Measurements from ENCODE around the gene CD58. TPM values are rescaled to one million over a fixed set of nuclear protein-coding genes. Genes with fewer than 3 reads are reported as not detected.
A peak's percentile ranks its signal among the peaks of the same experiment; 100 is the strongest.
"Not testable (repeated sequence)": the region's sequence is repeated elsewhere in the genome, so short reads cannot be mapped to it uniquely, and the experiment has no call there.

CD58 gene
- total RNA-seq, 1 experiment from 2014 or later = 18.9 TPM

DNA sequence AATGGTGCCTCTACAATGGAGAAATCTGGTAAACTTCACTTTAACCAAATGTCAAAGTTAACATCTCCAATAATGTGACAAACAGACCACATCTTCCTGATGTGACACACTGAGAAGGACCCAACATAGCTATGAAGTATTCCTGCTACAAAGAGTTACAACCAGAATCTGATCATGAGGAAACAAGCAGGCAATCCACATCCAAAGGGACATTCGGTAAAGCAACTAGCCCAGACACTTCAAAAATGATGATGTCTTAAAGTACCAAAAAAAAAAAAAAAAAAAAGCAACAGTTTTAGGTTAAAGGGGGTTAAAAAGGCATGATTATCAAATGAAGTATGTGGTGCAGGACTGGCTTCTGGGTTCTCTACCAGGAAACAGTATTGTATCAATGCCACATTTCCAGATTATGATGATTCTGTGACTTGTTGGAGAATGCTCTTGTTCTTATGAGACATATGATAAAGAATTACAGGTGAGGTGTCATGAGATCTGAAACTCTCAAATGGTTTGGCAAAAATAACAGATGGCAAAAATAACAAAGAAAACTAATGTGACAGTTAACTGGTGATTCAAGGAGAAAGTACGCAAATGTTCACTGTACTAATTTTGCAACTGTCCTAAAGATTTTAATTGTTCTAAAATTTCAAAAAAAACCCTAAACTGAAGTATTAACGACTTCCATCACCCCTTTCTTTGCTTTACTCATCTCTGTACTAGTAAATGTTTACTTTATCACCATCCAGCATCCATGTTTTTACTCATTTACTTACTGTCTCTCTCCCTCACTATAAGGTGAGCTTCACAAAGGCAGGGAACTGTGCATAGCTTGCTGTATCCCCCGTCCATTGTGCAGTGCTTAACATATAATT is 2.8 kb downstream of the CD58 start:
- Mint-ChIP-seq H3K4me1 (ENCODE audit: low read depth, unreplicated experiment) (peaks cover 52% of the 10 kb centered on the region), H3K4me3 (ENCODE audit: low read depth, unreplicated experiment) (peak overlapping the region; percentile 12), H3K36me3 (ENCODE audit: insufficient read depth, unreplicated experiment) (peaks cover 39% of the 10 kb centered on the region), H3K27ac (ENCODE audit: unreplicated experiment) (no peak overlapping the region), H3K27me3 (ENCODE audit: unreplicated experiment) (no peaks in the 10 kb centered on the region), H3K9me3 (ENCODE audit: low read depth, unreplicated experiment) (peaks cover 3% of the 10 kb centered on the region)
- DNase-seq = no peak
- intact Hi-C loops (cut with micrococcal nuclease; ENCODE audit: unreplicated experiment) = loop anchor here (5.0 kb wide), 1 partner anchor 61 kb away; no protein-coding TSS in a partner anchor
- CTCF ChIA-PET = interaction anchor here (0.7 kb wide), 3 partner anchors 12 to 236 kb away, joined by 3 to 7 read pairs (median 4); no protein-coding TSS in a partner anchor
- TF ChIP-seq, protein P1, sequence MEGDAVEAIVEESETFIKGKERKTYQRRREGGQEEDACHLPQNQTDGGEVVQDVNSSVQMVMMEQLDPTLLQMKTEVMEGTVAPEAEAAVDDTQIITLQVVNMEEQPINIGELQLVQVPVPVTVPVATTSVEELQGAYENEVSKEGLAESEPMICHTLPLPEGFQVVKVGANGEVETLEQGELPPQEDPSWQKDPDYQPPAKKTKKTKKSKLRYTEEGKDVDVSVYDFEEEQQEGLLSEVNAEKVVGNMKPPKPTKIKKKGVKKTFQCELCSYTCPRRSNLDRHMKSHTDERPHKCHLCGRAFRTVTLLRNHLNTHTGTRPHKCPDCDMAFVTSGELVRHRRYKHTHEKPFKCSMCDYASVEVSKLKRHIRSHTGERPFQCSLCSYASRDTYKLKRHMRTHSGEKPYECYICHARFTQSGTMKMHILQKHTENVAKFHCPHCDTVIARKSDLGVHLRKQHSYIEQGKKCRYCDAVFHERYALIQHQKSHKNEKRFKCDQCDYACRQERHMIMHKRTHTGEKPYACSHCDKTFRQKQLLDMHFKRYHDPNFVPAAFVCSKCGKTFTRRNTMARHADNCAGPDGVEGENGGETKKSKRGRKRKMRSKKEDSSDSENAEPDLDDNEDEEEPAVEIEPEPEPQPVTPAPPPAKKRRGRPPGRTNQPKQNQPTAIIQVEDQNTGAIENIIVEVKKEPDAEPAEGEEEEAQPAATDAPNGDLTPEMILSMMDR (IDR thresholded peaks at IDR 0.05; ENCODE audit: unreplicated experiment) = no peak
- TSS peak; percentile 12 for BruUV-seq (replicated peaks)

DNA sequence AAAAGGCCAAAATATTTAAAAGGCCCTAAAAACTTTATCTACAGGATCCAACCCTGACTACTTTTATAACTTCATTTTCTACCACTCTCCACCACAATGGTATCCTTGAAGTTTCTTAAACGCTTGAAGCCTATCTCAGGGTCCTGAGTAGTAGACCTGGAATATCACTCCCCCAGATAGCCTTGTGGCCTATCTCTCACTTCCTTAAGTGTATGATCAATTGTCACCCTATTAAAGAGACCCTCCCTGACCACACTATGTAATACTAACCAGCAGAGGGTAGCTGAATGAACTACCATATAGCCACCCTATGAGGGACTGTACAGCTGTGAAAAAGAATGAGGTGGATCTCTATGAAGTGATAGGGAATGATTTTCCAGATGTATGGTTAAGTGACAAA is 5.6 kb downstream of the CD58 start:
- no peak for DNase-seq
- TF ChIP-seq, protein P1 (IDR thresholded peaks at IDR 0.05; ENCODE audit: unreplicated experiment) = no peak
- H3K36me3 Mint-ChIP-seq (ENCODE audit: insufficient read depth, unreplicated experiment) = peaks cover 21% of the 10 kb centered on the region
- CTCF ChIA-PET = no interaction called here
- H3K9me3 Mint-ChIP-seq (ENCODE audit: low read depth, unreplicated experiment) = peaks cover 3% of the 10 kb centered on the region
- H3K4me1 Mint-ChIP-seq (ENCODE audit: low read depth, unreplicated experiment) = peaks cover 42% of the 10 kb centered on the region
- no TSS peak for BruUV-seq (replicated peaks)
- H3K4me3 Mint-ChIP-seq (ENCODE audit: low read depth, unreplicated experiment) = no peak overlapping the region
- no peaks in the 10 kb centered on the region for H3K27me3 Mint-ChIP-seq (ENCODE audit: unreplicated experiment)
- no peak overlapping the region for H3K27ac Mint-ChIP-seq (ENCODE audit: unreplicated experiment)
- intact Hi-C loops (cut with micrococcal nuclease; ENCODE audit: unreplicated experiment) = loop anchor here (5.0 kb wide), 1 partner anchor 58 kb away; no protein-coding TSS in a partner anchor

DNA sequence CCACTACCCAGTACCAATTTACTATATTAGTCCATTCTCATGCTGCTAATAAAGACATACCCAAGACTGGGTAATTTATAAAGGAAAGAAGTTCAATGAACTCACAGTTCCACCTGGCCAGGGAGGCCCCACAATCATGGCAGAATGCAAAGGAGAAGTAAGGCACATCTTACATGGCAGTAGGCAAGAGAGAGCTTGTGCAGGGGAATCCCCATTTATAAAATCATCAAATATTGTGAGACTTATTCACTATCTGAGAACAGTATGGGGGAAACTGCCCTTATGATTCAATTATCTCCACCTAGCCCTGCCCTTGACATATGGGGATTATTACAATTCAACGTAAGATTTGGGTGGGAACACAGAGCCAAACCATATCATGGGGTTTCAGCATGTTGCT is 6.4 kb downstream of the CD58 start:
- intact Hi-C loops (cut with micrococcal nuclease; ENCODE audit: unreplicated experiment) = no loop called here
- Mint-ChIP-seq H3K9me3 (ENCODE audit: low read depth, unreplicated experiment) (peaks cover 3% of the 10 kb centered on the region), H3K27me3 (ENCODE audit: unreplicated experiment) (no peaks in the 10 kb centered on the region), H3K36me3 (ENCODE audit: insufficient read depth, unreplicated experiment) (peaks cover 13% of the 10 kb centered on the region), H3K27ac (ENCODE audit: unreplicated experiment) (peak overlapping the region; percentile 66), H3K4me1 (ENCODE audit: low read depth, unreplicated experiment) (peaks cover 38% of the 10 kb centered on the region), H3K4me3 (ENCODE audit: low read depth, unreplicated experiment) (no peak overlapping the region)
- BruUV-seq (replicated peaks) = no TSS peak
- TF ChIP-seq, protein P1 (IDR thresholded peaks at IDR 0.05; ENCODE audit: unreplicated experiment) = no peak
- CTCF ChIA-PET = no interaction called here
- no peak for DNase-seq

DNA sequence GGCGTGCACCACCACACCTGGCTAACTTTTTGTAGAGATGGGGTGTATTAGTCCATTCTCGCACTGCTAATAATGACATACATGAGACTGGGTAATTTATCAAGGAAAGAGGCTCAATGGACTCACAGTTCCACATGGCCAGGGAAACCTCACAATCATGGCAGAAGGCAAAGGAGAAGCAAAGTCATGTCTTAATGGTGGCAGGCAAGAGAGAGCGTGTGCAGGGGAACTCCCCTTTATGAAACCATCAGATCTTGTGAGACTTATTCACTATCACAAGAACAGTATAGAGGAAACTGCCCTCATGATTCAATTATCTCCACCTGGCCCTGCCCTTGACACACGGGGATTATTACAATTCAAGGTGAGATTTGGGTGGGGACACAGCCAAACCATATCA is 8.4 kb downstream of the CD58 start:
- CTCF ChIA-PET; H3K9me3 Mint-ChIP-seq (ENCODE audit: low read depth, unreplicated experiment); H3K27me3 Mint-ChIP-seq (ENCODE audit: unreplicated experiment); intact Hi-C loops (cut with micrococcal nuclease; ENCODE audit: unreplicated experiment); H3K36me3 Mint-ChIP-seq (ENCODE audit: insufficient read depth, unreplicated experiment); H3K27ac Mint-ChIP-seq (ENCODE audit: unreplicated experiment); H3K4me3 Mint-ChIP-seq (ENCODE audit: low read depth, unreplicated experiment); BruUV-seq (replicated peaks); DNase-seq: not testable (repeated sequence)
- peaks cover 20% of the 10 kb centered on the region for H3K4me1 Mint-ChIP-seq (ENCODE audit: low read depth, unreplicated experiment)

DNA sequence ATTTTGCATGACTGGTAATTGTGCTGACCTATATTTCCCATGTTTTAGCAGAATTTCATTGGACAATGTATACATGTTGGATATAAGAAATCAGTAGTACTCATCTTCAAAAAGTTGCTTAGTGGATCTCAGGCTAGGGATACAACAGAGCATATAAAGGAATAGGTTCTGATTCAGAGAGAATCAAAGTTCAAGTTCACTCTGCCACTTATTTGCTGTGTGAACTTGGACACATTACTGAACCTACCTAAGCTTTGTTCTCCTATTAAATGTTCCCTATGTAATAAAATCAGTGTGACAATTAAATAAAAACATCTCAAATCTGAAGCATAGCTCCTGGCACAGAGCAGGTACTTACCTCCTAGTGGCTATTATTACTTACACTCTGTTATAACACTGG is 9.3 kb downstream of the CD58 start:
- H3K36me3 Mint-ChIP-seq (ENCODE audit: insufficient read depth, unreplicated experiment) = peaks cover 3% of the 10 kb centered on the region
- CTCF ChIA-PET = no interaction called here
- H3K4me1 Mint-ChIP-seq (ENCODE audit: low read depth, unreplicated experiment) = peaks cover 18% of the 10 kb centered on the region
- H3K27ac Mint-ChIP-seq (ENCODE audit: unreplicated experiment) = no peak overlapping the region
- intact Hi-C loops (cut with micrococcal nuclease; ENCODE audit: unreplicated experiment) = no loop called here
- H3K9me3 Mint-ChIP-seq (ENCODE audit: low read depth, unreplicated experiment) = peaks cover 3% of the 10 kb centered on the region
- H3K27me3 Mint-ChIP-seq (ENCODE audit: unreplicated experiment) = no peaks in the 10 kb centered on the region
- no TSS peak for BruUV-seq (replicated peaks)
- TF ChIP-seq, protein P1 (IDR thresholded peaks at IDR 0.05; ENCODE audit: unreplicated experiment) = no peak
- no peak overlapping the region for H3K4me3 Mint-ChIP-seq (ENCODE audit: low read depth, unreplicated experiment)
- no peak for DNase-seq

Data from Calu3 (cell line).